SJSA1 (cell line): ENCODE results near the gene MPP4. TPM values are rescaled to one million over a fixed set of nuclear protein-coding genes. Genes with fewer than 3 reads are reported as not detected.

ENCODE experiments used
- DNase-seq, 2 experiments: peaks; one replicate each; pipeline ENCODE4 v3.0.0-alpha.2; 2015 to 2020; ENCODE audit warnings: low spot score in 2 of 2, low read depth in 1 of 2
- H3K27ac ChIP-seq: fragments of 250-450 bp; sonication (Bioruptor Pico); 2 replicates; pipeline ENCODE4 v1.5.1; 2020; ENCODE audit warnings: mild to moderate bottlenecking, moderate library complexity
- H3K27me3 ChIP-seq: fragments of 250-450 bp; sonication (Bioruptor Pico); replicated peaks from 2 replicates; pipeline ENCODE4 v1.5.1; 2020; ENCODE audit warnings: mild to moderate bottlenecking, moderate library complexity
- H3K36me3 ChIP-seq: fragments of 250-450 bp; sonication (Bioruptor Pico); 2 replicates; pipeline ENCODE4 v1.5.1; 2020; ENCODE audit warnings: mild to moderate bottlenecking
- H3K4me1 ChIP-seq: fragments of 250-450 bp; sonication (Bioruptor Pico); replicated peaks from 2 replicates; pipeline ENCODE4 v1.6.1; 2021; ENCODE audit warnings: mild to moderate bottlenecking
- H3K4me3 ChIP-seq: fragments of 250-450 bp; sonication (Bioruptor Pico); 2 replicates; pipeline ENCODE4 v1.5.1; 2020; ENCODE audit warnings: mild to moderate bottlenecking
- H3K9me3 ChIP-seq: fragments of 250-450 bp; sonication (Bioruptor Pico); replicated peaks from 2 replicates; pipeline ENCODE4 v1.5.1; 2020; ENCODE audit warnings: mild to moderate bottlenecking
- total RNA-seq: library from RNA; depleted of rRNA; stranded (reverse); fragments of >200 nt; shearing (Covaris generic); gene quantifications from 2 replicates; pipeline ENCODE4 v1.2.3, GENCODE V29; 2014

MPP4 gene
- total RNA-seq, 1 experiment from 2014 or later: 5.3 TPM

GRCh38 chr2:201664334-201664733 lies 34.1 kb downstream of the MPP4 start:
- H3K4me1 ChIP-seq: 0 out of 2 replicates have a peak, but pooled peaks cover 3% of the 10 kb centered on the region
- DNase-seq: no peak
- no peaks in the 10 kb centered on the region for H3K9me3 ChIP-seq
- no peaks in the 10 kb centered on the region for H3K36me3 ChIP-seq
- no peaks in the 10 kb centered on the region for H3K27me3 ChIP-seq
- H3K27ac ChIP-seq: no peak overlapping the region
- H3K4me3 ChIP-seq: no peak overlapping the region

- Histone ChIP-seq H3K36me3 (no peaks in the 10 kb centered on the region), H3K4me3 (no peak overlapping the region), H3K9me3 (no peaks in the 10 kb centered on the region), H3K27me3 (no peaks in the 10 kb centered on the region), H3K27ac (no peak overlapping the region), H3K4me1 (no peaks in the 10 kb centered on the region)
- DNase-seq: no peak
These were observed 37.1 kb downstream of the MPP4 start for GRCh38 chr2:201661366-201661765.

- Histone ChIP-seq H3K4me1 (peaks cover 1% of the 10 kb centered on the region), H3K27me3 (no peaks in the 10 kb centered on the region), H3K27ac (no peak overlapping the region), H3K9me3 (no peaks in the 10 kb centered on the region), H3K4me3 (no peak overlapping the region), H3K36me3 (no peaks in the 10 kb centered on the region)
- no peak for DNase-seq
These were observed 38.0 kb downstream of the MPP4 start for GRCh38 chr2:201660293-201660895.

GRCh38 chr2:201656740-201657139 lies 41.7 kb downstream of the MPP4 start:
- H3K4me3 ChIP-seq: no peak overlapping the region
- no peak for DNase-seq
- H3K27me3 ChIP-seq: no peaks in the 10 kb centered on the region
- H3K36me3 ChIP-seq: no peaks in the 10 kb centered on the region
- H3K9me3 ChIP-seq: no peaks in the 10 kb centered on the region
- H3K27ac ChIP-seq: no peak overlapping the region
- H3K4me1 ChIP-seq: peaks cover 30% of the 10 kb centered on the region

GRCh38 chr2:201656102-201656501 lies 42.3 kb downstream of the MPP4 start:
- Histone ChIP-seq H3K36me3 (no peaks in the 10 kb centered on the region), H3K4me3 (no peak overlapping the region), H3K27me3 (no peaks in the 10 kb centered on the region), H3K4me1 (peaks cover 30% of the 10 kb centered on the region), H3K9me3 (no peaks in the 10 kb centered on the region), H3K27ac (no peak overlapping the region)
- no peak for DNase-seq

- Histone ChIP-seq H3K27ac (peak overlapping the region; percentile 69), H3K9me3 (no peaks in the 10 kb centered on the region), H3K4me3 (no peak overlapping the region), H3K36me3 (no peaks in the 10 kb centered on the region), H3K27me3 (no peaks in the 10 kb centered on the region), H3K4me1 (peaks cover 30% of the 10 kb centered on the region)
- peak in 1 of 2 experiments; percentile 41 for DNase-seq
These were observed 43.6 kb downstream of the MPP4 start for GRCh38 chr2:201654616-201655384.

GRCh38 chr2:201653221-201653620 lies 45.2 kb downstream of the MPP4 start:
- H3K27me3 ChIP-seq: no peaks in the 10 kb centered on the region
- H3K4me1 ChIP-seq: peaks cover 31% of the 10 kb centered on the region
- no peaks in the 10 kb centered on the region for H3K36me3 ChIP-seq
- H3K27ac ChIP-seq: no peak overlapping the region; the same call in 1 of the 2 replicates
- no peak overlapping the region for H3K4me3 ChIP-seq
- H3K9me3 ChIP-seq: no peaks in the 10 kb centered on the region
- DNase-seq: no peak

- H3K27me3 ChIP-seq: no peaks in the 10 kb centered on the region
- no peaks in the 10 kb centered on the region for H3K36me3 ChIP-seq
- H3K4me3 ChIP-seq: no peak overlapping the region
- no peak overlapping the region for H3K27ac ChIP-seq
- peaks cover 28% of the 10 kb centered on the region for H3K4me1 ChIP-seq
- no peaks in the 10 kb centered on the region for H3K9me3 ChIP-seq
- no peak for DNase-seq
These were observed 49.0 kb downstream of the MPP4 start for GRCh38 chr2:201649442-201649841.

GRCh38 chr2:201647431-201647830 lies 51.0 kb downstream of the MPP4 start:
- H3K27me3 ChIP-seq: no peaks in the 10 kb centered on the region
- no peak for DNase-seq
- H3K27ac ChIP-seq: peak overlapping the region; percentile 42; the same call in 1 of the 2 replicates
- H3K36me3 ChIP-seq: peaks cover 5% of the 10 kb centered on the region; the same call in 1 of the 2 replicates
- peaks cover 23% of the 10 kb centered on the region for H3K4me1 ChIP-seq
- H3K9me3 ChIP-seq: no peaks in the 10 kb centered on the region
- no peak overlapping the region for H3K4me3 ChIP-seq

GRCh38 chr2:201644001-201644400 lies 54.4 kb downstream of the MPP4 start:
- Histone ChIP-seq H3K27me3 (no peaks in the 10 kb centered on the region), H3K9me3 (no peaks in the 10 kb centered on the region), H3K4me1 (peaks cover 18% of the 10 kb centered on the region), H3K4me3 (no peak overlapping the region), H3K36me3 (peaks cover 7% of the 10 kb centered on the region; the same call in 1 of the 2 replicates), H3K27ac (peak overlapping the region; percentile 82)
- peak in 1 of 2 experiments; percentile 16 for DNase-seq

GRCh38 chr2:201643216-201643890 lies 55.1 kb downstream of the MPP4 start, which contains the start of gene TMEM237:
Gene TMEM237, minus strand, starts transcription at chr2:201643503. Its CDS starts 103 bp downstream, at chr2:201643400.
- H3K4me3 ChIP-seq: peak within 1 kb of the TSS; percentile 76
- H3K27ac ChIP-seq: peak within 1 kb of the TSS; percentile 82
- peak; percentile 62 to 63 for DNase-seq
- peaks cover 9% of the 10 kb centered on the region for H3K36me3 ChIP-seq
- no peaks in the 10 kb centered on the region for H3K27me3 ChIP-seq
- no peaks in the 10 kb centered on the region for H3K9me3 ChIP-seq
- peaks cover 18% of the 10 kb centered on the region for H3K4me1 ChIP-seq

GRCh38 chr2:201642579-201643215 lies 55.7 kb downstream of the MPP4 start:
- peak overlapping the region; percentile 76 for H3K4me3 ChIP-seq
- H3K27me3 ChIP-seq: no peaks in the 10 kb centered on the region
- no peaks in the 10 kb centered on the region for H3K9me3 ChIP-seq
- H3K27ac ChIP-seq: peak overlapping the region; percentile 82
- H3K36me3 ChIP-seq: peaks cover 16% of the 10 kb centered on the region
- H3K4me1 ChIP-seq: peaks cover 13% of the 10 kb centered on the region
- peak; percentile 86 for DNase-seq

- Histone ChIP-seq H3K4me3 (peak overlapping the region; percentile 76), H3K36me3 (peaks cover 17% of the 10 kb centered on the region), H3K27me3 (no peaks in the 10 kb centered on the region), H3K4me1 (peaks cover 9% of the 10 kb centered on the region), H3K9me3 (no peaks in the 10 kb centered on the region), H3K27ac (peak overlapping the region; percentile 82)
- no peak for DNase-seq
These were observed 56.3 kb downstream of the MPP4 start for GRCh38 chr2:201642086-201642578.
